NT2/D1 (cell line): ENCODE measurements around the gene BIRC5.

Experiments
- DNase-seq: peaks from one replicate; pipeline ENCODE4 v3.0.0-alpha.2; 2011; ENCODE audit warnings: low read depth, low spot score
- H3K27me3 ChIP-seq: 2 replicates; pipeline ENCODE4 v1.6.0; 2011; ENCODE audit warnings: mild to moderate bottlenecking; ENCODE audit not compliant: insufficient read length, insufficient read depth
- H3K36me3 ChIP-seq: 2 replicates; pipeline ENCODE4 v1.6.1; 2011; ENCODE audit warnings: mild to moderate bottlenecking, low read length, mixed read lengths; ENCODE audit not compliant: insufficient read depth, insufficient read length
- H3K4me1 ChIP-seq: 2 replicates; pipeline ENCODE4 v1.5.1; 2011; ENCODE audit not compliant: insufficient read depth, insufficient read length
- H3K4me3 ChIP-seq: 2 replicates; pipeline ENCODE4 v1.5.1; 2011; ENCODE audit warnings: low read depth; ENCODE audit not compliant: insufficient read length
- H3K9ac ChIP-seq: 2 replicates; pipeline ENCODE4 v1.6.0; 2011; ENCODE audit warnings: low read depth; ENCODE audit not compliant: insufficient read length
- H3K9me3 ChIP-seq: 2 replicates; pipeline ENCODE4 v1.5.1; 2011; ENCODE audit warnings: mild to moderate bottlenecking, low read length; ENCODE audit not compliant: insufficient read depth
- SUZ12 ChIP-seq: IDR thresholded peaks from 2 replicates; pipeline ENCODE4 v1.6.1; 2011; ENCODE audit not compliant: insufficient read length, insufficient read depth; ENCODE audit errors: extremely low read depth
- YY1 ChIP-seq: IDR thresholded peaks from 2 replicates; pipeline ENCODE4 v1.6.1; 2011; ENCODE audit not compliant: insufficient read length, insufficient read depth
- ZNF274 ChIP-seq: IDR thresholded peaks from 2 replicates; pipeline ENCODE4 v1.6.1; 2011; ENCODE audit warnings: mild to moderate bottlenecking, low read depth, low read length

BIRC5 gene

DNA sequence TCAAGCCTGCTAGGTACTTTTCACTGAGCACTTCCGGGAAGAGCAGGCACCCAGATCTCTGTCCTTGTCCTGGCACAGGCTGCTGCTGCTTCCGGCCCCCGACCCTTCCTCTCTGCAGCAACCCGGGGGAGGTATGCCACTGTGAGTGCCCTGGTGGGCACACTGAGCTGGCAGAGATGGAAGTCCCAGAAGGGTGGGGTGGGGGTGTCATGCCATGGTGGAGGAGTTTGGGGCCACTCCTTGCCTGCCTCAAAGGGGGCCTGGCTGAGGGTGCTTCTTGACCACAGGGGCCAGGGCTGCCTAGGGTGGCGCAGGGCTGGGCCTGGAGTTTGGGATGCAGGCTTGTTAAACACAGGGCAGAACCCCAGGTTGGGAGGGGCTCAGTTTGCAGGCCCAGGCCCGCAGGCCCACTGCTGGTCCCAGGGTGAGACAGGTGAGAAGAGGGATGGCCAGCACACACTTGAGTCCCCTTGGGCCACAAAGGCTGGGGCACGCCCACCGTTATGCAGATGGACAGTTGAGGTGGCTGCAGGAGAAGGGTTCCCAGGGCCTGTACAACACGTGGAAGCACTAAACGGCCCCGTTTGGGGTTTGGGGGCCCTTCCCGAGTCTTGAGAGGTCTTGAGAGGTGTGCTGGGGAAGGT, 26.1 kb downstream of the BIRC5 start:
- Histone ChIP-seq H3K27me3 (no peaks in the 10 kb centered on the region), H3K4me1 (peaks cover 15% of the 10 kb centered on the region), H3K4me3 (no peak overlapping the region), H3K36me3 (no peaks in the 10 kb centered on the region), H3K9me3 (0 out of 2 replicates have a peak, but pooled peaks cover under 1% of the 10 kb centered on the region), H3K9ac (no peak overlapping the region)
- DNase-seq, result no peak
- TF ChIP-seq SUZ12 (no peak), YY1 (no peak), ZNF274 (no peak)

DNA sequence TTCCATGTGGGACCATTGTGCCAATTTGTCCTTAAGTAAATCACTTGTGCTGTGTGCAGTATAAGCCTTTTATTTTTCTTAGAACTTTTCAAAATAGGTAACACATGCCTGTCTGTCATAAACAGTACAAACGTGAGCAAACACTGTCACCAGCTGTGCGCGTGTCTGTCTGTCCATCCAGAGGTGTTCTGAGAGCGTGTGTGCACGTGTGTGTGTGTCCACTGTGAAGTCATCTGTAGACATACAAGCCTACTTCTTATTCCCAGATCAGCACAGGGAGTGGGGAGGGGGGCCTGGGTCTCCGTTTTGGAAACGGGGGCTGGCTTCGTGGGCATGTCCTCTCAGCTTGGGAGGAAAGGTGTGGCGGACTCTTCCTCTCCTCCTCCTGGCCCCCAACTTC, 26.8 kb downstream of the BIRC5 start:
- Histone ChIP-seq H3K4me3 (no peak overlapping the region), H3K36me3 (no peaks in the 10 kb centered on the region), H3K9me3 (peaks cover 6% of the 10 kb centered on the region; the same call in 1 of the 2 replicates), H3K27me3 (no peaks in the 10 kb centered on the region), H3K4me1 (peaks cover 15% of the 10 kb centered on the region), H3K9ac (no peak overlapping the region)
- TF ChIP-seq SUZ12 (no peak), YY1 (no peak), ZNF274 (no peak)
- DNase-seq, result no peak

DNA sequence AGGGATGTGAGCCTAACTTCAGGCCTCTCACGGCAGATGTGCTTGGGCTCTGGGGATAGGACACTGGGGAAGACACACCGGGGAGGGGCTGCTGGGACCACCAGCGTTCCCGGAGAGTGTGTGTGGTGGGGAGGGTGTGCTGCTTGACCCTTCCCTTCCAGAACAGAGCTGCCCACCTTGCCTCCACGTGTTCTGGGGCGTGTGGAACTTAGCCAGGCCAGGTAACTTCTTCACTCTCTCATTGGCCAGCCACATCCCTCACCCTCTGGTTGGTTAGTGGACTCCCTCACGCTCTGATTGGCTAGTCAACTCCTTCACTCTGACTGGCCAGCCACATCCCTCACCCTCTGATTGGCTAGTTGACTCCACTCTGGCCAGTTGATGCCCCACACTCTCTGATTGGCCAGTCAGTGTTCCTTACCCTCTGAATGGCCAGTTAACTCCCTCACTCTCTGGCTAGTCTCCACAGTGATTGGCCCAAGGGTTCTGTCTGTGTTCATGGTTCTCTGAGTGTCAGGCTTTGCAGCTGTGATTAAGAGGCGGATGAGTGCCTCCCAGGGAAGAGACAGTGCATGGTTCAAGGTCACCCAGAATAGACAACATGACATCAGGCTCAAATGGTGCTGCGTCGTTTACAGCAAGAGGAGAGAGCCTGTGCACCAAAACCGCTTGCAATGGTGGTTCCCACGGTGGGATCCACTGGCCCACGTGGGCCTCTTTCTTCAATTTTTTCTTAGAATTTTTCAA, 27.4 kb downstream of the BIRC5 start:
- TF ChIP-seq YY1, result no peak
- no peak for TF ChIP-seq ZNF274
- no peak for TF ChIP-seq SUZ12
- H3K4me3 ChIP-seq, result no peak overlapping the region
- no peak overlapping the region for H3K9ac ChIP-seq
- peaks cover 6% of the 10 kb centered on the region; the same call in 1 of the 2 replicates for H3K9me3 ChIP-seq
- H3K27me3 ChIP-seq, result no peaks in the 10 kb centered on the region
- no peak for DNase-seq
- peaks cover 14% of the 10 kb centered on the region for H3K4me1 ChIP-seq
- no peaks in the 10 kb centered on the region for H3K36me3 ChIP-seq

DNA sequence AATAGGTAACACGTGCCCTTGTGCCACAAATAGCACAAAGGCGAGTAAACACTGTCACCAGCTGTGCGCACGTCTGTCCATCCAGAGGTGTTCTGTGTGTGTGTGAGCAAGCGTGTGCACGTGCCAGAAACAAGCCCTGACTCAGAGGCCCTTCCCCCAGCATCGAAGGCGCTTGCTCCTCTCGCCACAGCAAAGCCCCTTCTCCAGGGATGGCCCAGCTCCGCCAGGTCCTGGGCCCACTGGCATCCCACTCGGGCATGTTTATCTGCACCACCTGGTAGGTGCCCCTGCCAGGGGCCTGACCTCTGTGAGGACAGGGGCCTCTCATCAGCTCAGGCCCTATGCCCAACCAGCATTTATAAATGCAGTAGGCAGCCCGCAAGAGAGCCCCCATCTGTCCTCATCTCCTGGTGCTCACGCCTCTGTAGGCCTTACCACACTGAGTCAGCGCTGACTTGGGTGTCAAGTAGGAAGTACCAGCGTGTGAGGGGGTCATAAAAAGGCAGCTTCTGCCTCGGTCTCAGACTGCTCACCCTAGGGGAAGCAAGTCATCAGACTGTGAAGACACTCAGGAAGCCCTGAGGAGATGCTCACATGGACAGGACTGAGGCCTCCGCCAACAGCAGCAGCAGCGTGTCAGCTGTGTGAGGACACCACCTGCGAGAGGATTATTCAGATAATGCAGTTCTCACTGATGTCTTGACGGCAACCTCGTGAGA, 28.1 kb downstream of the BIRC5 start:
- H3K9ac ChIP-seq, result no peak overlapping the region
- DNase-seq, result no peak
- TF ChIP-seq YY1, result no peak
- no peak for TF ChIP-seq ZNF274
- no peak for TF ChIP-seq SUZ12

DNA sequence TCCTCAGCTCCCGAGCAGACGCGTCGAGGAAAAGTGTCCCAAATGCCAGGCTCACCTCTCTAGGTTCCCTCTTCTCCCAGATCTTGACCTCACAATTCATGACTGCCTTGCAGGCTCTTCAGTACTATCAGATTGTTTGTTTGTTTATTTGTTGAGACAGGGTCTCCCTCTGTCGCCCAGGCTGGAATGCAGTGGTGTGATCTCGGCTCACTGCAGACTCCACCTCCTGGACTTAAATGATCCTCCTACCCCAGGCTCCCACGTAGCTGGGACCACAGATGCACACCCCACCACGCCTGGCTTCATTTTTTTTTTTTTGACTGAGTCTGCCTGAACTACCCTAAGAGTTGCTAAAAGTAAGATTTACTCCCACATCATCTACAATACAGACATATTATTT, 33.3 kb downstream of the BIRC5 start:
- peak overlapping the region; percentile 34 for H3K9ac ChIP-seq
- no peak overlapping the region for H3K4me3 ChIP-seq
- no peak for TF ChIP-seq YY1
- TF ChIP-seq ZNF274, result no peak
- no peak for TF ChIP-seq SUZ12
- H3K27me3 ChIP-seq, result no peaks in the 10 kb centered on the region
- H3K36me3 ChIP-seq, result no peaks in the 10 kb centered on the region
- DNase-seq, result no peak
- peaks cover 30% of the 10 kb centered on the region for H3K4me1 ChIP-seq
- peaks cover 6% of the 10 kb centered on the region; the same call in 1 of the 2 replicates for H3K9me3 ChIP-seq

More for the DNA sequence above, 28.1 kb downstream of the BIRC5 start:
- Histone ChIP-seq H3K36me3 (no peaks in the 10 kb centered on the region), H3K4me1 (peaks cover 13% of the 10 kb centered on the region), H3K9me3 (peaks cover 6% of the 10 kb centered on the region; the same call in 1 of the 2 replicates), H3K4me3 (no peak overlapping the region), H3K27me3 (no peaks in the 10 kb centered on the region)

DNA sequence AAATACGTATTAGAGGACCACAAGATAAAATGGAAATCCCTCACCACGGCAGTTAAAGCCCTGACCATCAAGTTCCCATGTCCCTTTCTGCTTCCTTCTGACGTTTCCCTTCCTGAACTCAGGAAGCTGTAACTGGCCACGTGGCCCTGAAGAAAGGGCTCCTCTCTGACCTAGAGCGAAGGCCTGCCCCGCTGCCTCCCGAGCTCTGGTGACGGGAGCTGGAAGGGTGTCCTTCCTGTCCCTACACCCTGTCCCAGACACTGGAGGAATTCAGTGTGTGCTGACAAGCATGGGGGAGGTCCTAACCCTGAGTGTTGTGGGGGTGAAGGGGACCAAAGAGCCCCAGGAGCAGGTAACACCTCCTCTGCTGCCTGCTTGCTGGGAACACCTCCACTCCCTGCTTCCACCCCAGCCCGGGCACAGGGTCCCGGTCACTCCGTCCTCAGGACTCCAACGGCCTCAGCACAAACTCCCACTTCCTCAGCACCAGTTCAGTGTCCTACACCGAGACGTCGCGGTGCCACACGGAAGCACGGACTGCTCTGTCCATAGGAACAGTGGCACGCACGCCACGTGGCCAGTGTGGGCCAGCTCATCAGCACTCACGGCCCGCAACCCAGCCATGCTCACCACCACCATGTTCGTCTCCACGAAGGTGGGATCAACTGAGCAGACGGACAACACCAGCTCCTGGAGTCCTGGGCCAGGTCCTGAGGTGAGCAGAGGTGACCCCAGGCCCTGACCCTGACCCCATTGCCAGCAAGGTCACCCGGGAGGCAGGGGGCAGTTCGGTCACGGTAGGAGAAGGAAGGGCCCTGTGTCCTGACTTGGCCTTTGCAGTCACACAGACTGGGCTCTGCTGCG, 34.2 kb downstream of the BIRC5 start:
- Histone ChIP-seq H3K9me3 (peaks cover 6% of the 10 kb centered on the region; the same call in 1 of the 2 replicates), H3K9ac (no peak overlapping the region), H3K36me3 (no peaks in the 10 kb centered on the region), H3K4me3 (no peak overlapping the region), H3K27me3 (no peaks in the 10 kb centered on the region), H3K4me1 (peaks cover 36% of the 10 kb centered on the region)
- no peak for DNase-seq
- TF ChIP-seq SUZ12 (no peak), ZNF274 (no peak)
